Smooth muscle cell (in vitro differentiated cells): ENCODE data around the gene PBX3. TPM values are rescaled to one million over a fixed set of nuclear protein-coding genes. Genes with fewer than 3 reads are reported as not detected.

Source experiments
- DNase-seq: peaks from one replicate; lab custom pipeline; 2025; ENCODE audit not compliant: unreplicated experiment; lab: John Stamatoyannopoulos, UW
- H2AFZ ChIP-seq: fragments of 200-600 bp; sonication (generic); 2 replicates; pipeline ENCODE4 v1.6.0; 2016; ENCODE audit warnings: antibody characterized with exemption, low read depth, mild to moderate bottlenecking
- H3F3A ChIP-seq: fragments of 200-600 bp; sonication (generic); 2 replicates; pipeline ENCODE4 v1.6.0; 2017; ENCODE audit warnings: antibody characterized with exemption, low read depth
- H3K27ac ChIP-seq: fragments of 200-600 bp; sonication (generic); 2 replicates; pipeline ENCODE4 v1.5.1; 2016; ENCODE audit warnings: low read depth, mild to moderate bottlenecking
- H3K27me3 ChIP-seq: fragments of 200-600 bp; sonication (generic); 2 replicates; pipeline ENCODE4 v1.6.1; 2016; ENCODE audit warnings: low read depth, mild to moderate bottlenecking
- H3K36me3 ChIP-seq: fragments of 200-600 bp; sonication (generic); 2 replicates; pipeline ENCODE4 v1.5.1; 2016; ENCODE audit warnings: low read depth
- H3K4me1 ChIP-seq: fragments of 200-600 bp; sonication (generic); 2 replicates; pipeline ENCODE4 v1.5.1; 2016; ENCODE audit warnings: low read depth
- H3K4me2 ChIP-seq: fragments of 200-600 bp; sonication (generic); 2 replicates; pipeline ENCODE4 v1.6.0; 2016; ENCODE audit warnings: mild to moderate bottlenecking
- H3K4me3 ChIP-seq: fragments of 200-600 bp; sonication (generic); 2 replicates; pipeline ENCODE4 v1.5.1; 2016; ENCODE audit warnings: mild to moderate bottlenecking
- H3K79me2 ChIP-seq: fragments of 200-600 bp; sonication (generic); 2 replicates; pipeline ENCODE4 v1.6.0; 2016; ENCODE audit warnings: low read depth, mild to moderate bottlenecking
- H3K9ac ChIP-seq: fragments of 200-600 bp; sonication (generic); 2 replicates; pipeline ENCODE4 v1.6.0; 2016; ENCODE audit warnings: low read depth
- H3K9me3 ChIP-seq: fragments of 200-600 bp; sonication (generic); replicated peaks from 2 replicates; pipeline ENCODE4 v1.5.1; 2016; ENCODE audit warnings: low read depth
- H4K20me1 ChIP-seq: fragments of 200-600 bp; sonication (generic); 2 replicates; pipeline ENCODE4 v1.6.0; 2016; ENCODE audit warnings: low read depth
- WGBS: methylation state at CpG from one replicate; pipeline ENCODE4 v1.1.7; 2016; ENCODE audit warnings: low lambda C conversion rate; 5-methylcytosine and 5-hydroxymethylcytosine counted together
- polyA plus RNA-seq: library from polyadenylated mRNA; unstranded; fragments of >200 nt; fragmentation: Nextera tagmentation; extraction: Ambion mirVana; gene quantifications from 2 replicates; pipeline ENCODE4 v1.2.1, GENCODE V29; 2016
- total RNA-seq: library from RNA; depleted of rRNA; stranded (reverse); fragments of >200 nt; gene quantifications from 2 replicates; pipeline ENCODE4 v1.2.3, GENCODE V29; 2014
- TF ChIP-seq, protein P1 (sequence below): fragments of 200-600 bp; sonication (generic); IDR thresholded peaks from 2 replicates; pipeline ENCODE4 v1.5.1; 2017; ENCODE audit warnings: borderline replicate concordance, mild to moderate bottlenecking, antibody characterized with exemption; ENCODE audit not compliant: insufficient read depth, poor library complexity, severe bottlenecking

Gene PBX3
- total and polyA plus RNA-seq, 2 experiments from 2014 or later: 15.3 to 34.6 TPM

DNA sequence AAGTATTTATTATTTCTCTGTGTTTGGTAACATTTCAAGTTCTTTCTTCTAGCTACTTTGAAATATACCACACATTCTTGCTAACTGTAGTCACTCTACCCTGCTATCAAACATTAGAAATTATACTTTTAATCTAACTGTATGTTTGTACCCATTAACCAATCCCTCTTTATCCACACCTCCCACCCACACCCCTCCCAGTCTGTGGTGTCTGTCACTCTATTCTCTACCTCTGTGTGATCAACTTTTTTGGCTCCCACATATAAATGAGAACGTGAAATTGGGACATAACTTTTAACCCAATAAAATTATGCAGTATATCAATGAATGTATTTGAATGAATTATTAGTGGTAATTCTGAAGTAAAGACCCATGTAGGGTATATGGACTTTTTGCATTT, 79.7 kb downstream of the PBX3 start:
- Histone ChIP-seq H4K20me1 (no peaks in the 10 kb centered on the region), H3K36me3 (no peaks in the 10 kb centered on the region), H3F3A (no peaks in the 10 kb centered on the region), H2AFZ (no peak overlapping the region), H3K4me1 (no peaks in the 10 kb centered on the region), H3K79me2 (peaks cover 3% of the 10 kb centered on the region), H3K27me3 (no peaks in the 10 kb centered on the region), H3K27ac (no peak overlapping the region), H3K4me3 (no peak overlapping the region), H3K4me2 (no peak overlapping the region), H3K9me3 (no peaks in the 10 kb centered on the region), H3K9ac (no peak overlapping the region)
- 97% methylated on average over 1 of the region's 1 CpG for WGBS
- DNase-seq: no peak
- TF ChIP-seq, protein P1, sequence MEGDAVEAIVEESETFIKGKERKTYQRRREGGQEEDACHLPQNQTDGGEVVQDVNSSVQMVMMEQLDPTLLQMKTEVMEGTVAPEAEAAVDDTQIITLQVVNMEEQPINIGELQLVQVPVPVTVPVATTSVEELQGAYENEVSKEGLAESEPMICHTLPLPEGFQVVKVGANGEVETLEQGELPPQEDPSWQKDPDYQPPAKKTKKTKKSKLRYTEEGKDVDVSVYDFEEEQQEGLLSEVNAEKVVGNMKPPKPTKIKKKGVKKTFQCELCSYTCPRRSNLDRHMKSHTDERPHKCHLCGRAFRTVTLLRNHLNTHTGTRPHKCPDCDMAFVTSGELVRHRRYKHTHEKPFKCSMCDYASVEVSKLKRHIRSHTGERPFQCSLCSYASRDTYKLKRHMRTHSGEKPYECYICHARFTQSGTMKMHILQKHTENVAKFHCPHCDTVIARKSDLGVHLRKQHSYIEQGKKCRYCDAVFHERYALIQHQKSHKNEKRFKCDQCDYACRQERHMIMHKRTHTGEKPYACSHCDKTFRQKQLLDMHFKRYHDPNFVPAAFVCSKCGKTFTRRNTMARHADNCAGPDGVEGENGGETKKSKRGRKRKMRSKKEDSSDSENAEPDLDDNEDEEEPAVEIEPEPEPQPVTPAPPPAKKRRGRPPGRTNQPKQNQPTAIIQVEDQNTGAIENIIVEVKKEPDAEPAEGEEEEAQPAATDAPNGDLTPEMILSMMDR: no peak

DNA sequence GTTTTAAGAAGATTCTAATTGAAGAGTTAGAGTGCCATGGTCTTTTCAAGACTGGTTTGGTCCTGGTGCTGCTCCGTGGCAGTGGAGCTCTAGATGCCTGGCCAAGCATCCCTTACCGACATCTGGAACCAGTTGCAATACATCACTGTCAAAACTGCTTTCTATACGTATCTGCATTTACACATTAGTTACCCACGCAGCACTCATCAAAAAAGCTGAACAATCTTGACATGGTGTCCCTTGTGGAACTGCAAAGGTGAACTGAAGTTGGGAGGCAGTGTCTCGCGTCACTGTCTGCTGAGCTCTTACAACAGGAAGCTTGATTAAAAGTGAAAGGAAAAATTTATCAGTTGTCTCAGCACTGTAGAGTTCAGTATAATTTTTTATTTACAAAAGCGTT, 82.6 kb downstream of the PBX3 start:
- no peak for DNase-seq
- Histone ChIP-seq H3K27me3 (no peaks in the 10 kb centered on the region), H3K4me1 (no peaks in the 10 kb centered on the region), H3K4me2 (no peak overlapping the region), H3K27ac (no peak overlapping the region), H3K9ac (no peak overlapping the region), H4K20me1 (peaks cover 7% of the 10 kb centered on the region), H3K4me3 (no peak overlapping the region), H3K9me3 (no peaks in the 10 kb centered on the region), H3K79me2 (peaks cover 3% of the 10 kb centered on the region), H3F3A (no peaks in the 10 kb centered on the region), H2AFZ (no peak overlapping the region), H3K36me3 (no peaks in the 10 kb centered on the region)
- 92% methylated on average over 7 of the region's 7 CpGs for WGBS
- TF ChIP-seq, protein P1: no peak

DNA sequence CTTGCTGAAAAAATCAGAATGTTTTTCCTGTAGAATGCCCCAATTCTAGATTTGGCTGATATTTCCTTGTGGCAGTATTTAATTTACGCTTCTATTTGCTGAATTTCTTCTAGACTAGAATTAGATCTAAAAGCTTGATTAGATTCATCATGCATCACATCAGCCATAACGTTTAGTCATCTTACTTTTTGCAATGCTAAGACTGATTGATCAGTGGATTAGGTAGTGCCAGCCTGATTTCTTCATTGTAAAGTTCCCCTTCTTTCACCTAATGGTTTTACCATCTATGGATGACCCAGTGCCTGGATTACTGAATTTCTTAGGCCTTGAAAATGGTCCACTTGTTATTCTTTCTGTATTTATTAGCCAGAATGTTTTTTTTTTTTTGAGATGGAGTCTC, 83.9 kb downstream of the PBX3 start:
- H3F3A ChIP-seq: no peaks in the 10 kb centered on the region
- no peaks in the 10 kb centered on the region for H3K9me3 ChIP-seq
- WGBS: 100% methylated on average over 2 of the region's 2 CpGs
- H3K4me3 ChIP-seq: no peak overlapping the region
- peaks cover 7% of the 10 kb centered on the region for H4K20me1 ChIP-seq
- peaks cover 3% of the 10 kb centered on the region for H3K79me2 ChIP-seq
- H3K9ac ChIP-seq: no peak overlapping the region
- H3K4me1 ChIP-seq: no peaks in the 10 kb centered on the region
- H3K27me3 ChIP-seq: no peaks in the 10 kb centered on the region
- no peak overlapping the region for H3K27ac ChIP-seq
- TF ChIP-seq, protein P1: no peak
- H3K36me3 ChIP-seq: no peaks in the 10 kb centered on the region
- no peak for DNase-seq
- no peak overlapping the region for H2AFZ ChIP-seq
- no peak overlapping the region for H3K4me2 ChIP-seq

DNA sequence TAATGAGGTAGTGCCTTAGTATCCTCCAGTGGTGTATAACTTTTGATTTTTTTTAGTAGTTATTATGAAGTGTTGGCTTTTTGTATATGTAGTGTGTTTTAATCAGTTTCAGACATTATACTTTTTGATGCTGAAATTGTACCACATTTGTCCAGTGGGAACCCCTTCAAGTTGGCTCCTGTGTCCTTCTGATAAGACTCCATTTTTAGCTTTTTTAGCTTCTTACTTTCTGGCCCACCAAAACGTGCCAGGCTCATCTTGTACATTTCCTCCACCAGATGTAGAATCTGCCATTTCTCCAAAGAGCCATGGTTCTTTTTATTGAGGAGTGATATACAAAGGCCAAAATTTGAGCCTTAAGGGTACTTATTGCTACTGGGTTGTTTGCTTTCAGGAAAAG, 84.4 kb downstream of the PBX3 start:
- Histone ChIP-seq H3K27me3 (no peaks in the 10 kb centered on the region), H3K79me2 (peaks cover 3% of the 10 kb centered on the region), H3K27ac (no peak overlapping the region), H3K4me2 (no peak overlapping the region), H3K9ac (no peak overlapping the region), H3F3A (no peaks in the 10 kb centered on the region), H3K4me1 (no peaks in the 10 kb centered on the region), H4K20me1 (peaks cover 7% of the 10 kb centered on the region), H3K36me3 (no peaks in the 10 kb centered on the region), H3K4me3 (no peak overlapping the region), H3K9me3 (no peaks in the 10 kb centered on the region), H2AFZ (no peak overlapping the region)
- DNase-seq: no peak
- WGBS: 88% methylated on average over 1 of the region's 1 CpG
- TF ChIP-seq, protein P1: no peak
